Non-pigmented ciliary epithelial cell (primary cell): ENCODE measurements around the gene SYPL2.

Source experiments
- DNase-seq: peaks from one replicate; pipeline ENCODE4 v3.0.0-alpha.2; 2010; ENCODE audit warnings: low read depth

SYPL2 gene

GRCh38 chr1:109517337-109517736, 51.0 kb downstream of the SYPL2 start:
- no peak for DNase-seq

- no peak for DNase-seq
Measured at GRCh38 chr1:109521002-109521951, 54.9 kb downstream of the SYPL2 start.

- no peak for DNase-seq
Measured at GRCh38 chr1:109522026-109522425, 55.7 kb downstream of the SYPL2 start.

- no peak for DNase-seq
Measured at GRCh38 chr1:109523706-109524105, 57.4 kb downstream of the SYPL2 start.

GRCh38 chr1:109527098-109527811, 60.9 kb downstream of the SYPL2 start:
- no peak for DNase-seq

- DNase-seq: no peak
Measured at GRCh38 chr1:109527846-109528695, 61.7 kb downstream of the SYPL2 start.

- DNase-seq: no peak
Measured at GRCh38 chr1:109528712-109529111, 62.4 kb downstream of the SYPL2 start.

GRCh38 chr1:109529881-109530456, 63.6 kb downstream of the SYPL2 start:
- DNase-seq: no peak

GRCh38 chr1:109530457-109531087, 64.2 kb downstream of the SYPL2 start:
- DNase-seq: no peak

- DNase-seq: no peak
Measured at GRCh38 chr1:109531380-109531779, 65.0 kb downstream of the SYPL2 start.
